ENCODE results near the gene STOML1. TPM values are rescaled to one million over a fixed set of nuclear protein-coding genes. Genes with fewer than 3 reads are reported as not detected.

STOML1 gene
- total and polyA plus RNA-seq, 9 of the 15 experiments (the other 6 are each of a cell fraction or from before 2014, with no cell fraction given), result 0.25 to 9.7 (median 4.6) TPM

DNA sequence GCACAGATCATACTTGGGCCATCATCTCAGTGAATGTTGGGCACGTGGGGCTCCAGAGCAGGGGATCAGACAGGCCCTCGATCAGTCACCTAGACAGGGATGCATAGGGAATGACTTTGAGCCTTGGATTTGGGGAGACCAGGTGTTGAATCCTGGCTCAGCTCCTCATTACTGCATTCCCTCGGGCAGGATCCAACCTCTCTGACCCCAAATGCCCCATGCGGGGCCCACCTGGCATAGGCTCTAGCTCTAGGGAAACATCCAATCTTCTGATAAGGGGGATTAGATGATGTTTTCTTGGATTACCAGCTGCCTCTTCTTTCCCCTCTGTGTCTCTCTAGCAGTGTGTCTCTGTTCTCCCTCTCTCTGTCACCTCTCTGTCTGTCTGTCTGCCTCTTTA lies 43.1 kb downstream of the STOML1 start:
- Histone ChIP-seq H3K4me3 (no peak overlapping the region), H3K79me2 (ENCODE audit: control insufficient read depth, insufficient read depth, low read length) (no peaks in the 10 kb centered on the region), H3K27me3 (ENCODE audit: control insufficient read depth in 2 of 2, insufficient read depth in 2 of 2, low read length in 2 of 2) (peaks cover 5 to 69% of the 10 kb centered on the region in 2 experiments; a peak in 4 of 5 replicates), H3K27ac (ENCODE audit: extremely low read depth, low read depth, low read length) (no peak overlapping the region), H2AFZ (ENCODE audit: low read depth, low read length) (no peak overlapping the region), H3K9ac (ENCODE audit: insufficient read depth in 1 of 2, low read depth in 2 of 2, low read length in 2 of 2) (no peak overlapping the region), H4K20me1 (replicated peaks; ENCODE audit: control insufficient read depth, insufficient read depth, low read length) (peaks cover 22% of the 10 kb centered on the region), H3K9me3 (replicated peaks; ENCODE audit: control insufficient read depth, insufficient read depth, low read depth, low read length) (no peaks in the 10 kb centered on the region), H3K4me2 (ENCODE audit: insufficient read depth, low read length) (no peak overlapping the region), H3K36me3 (ENCODE audit: control insufficient read depth, insufficient read depth, low read length) (no peaks in the 10 kb centered on the region), H3K9me1 (ENCODE audit: control insufficient read depth, insufficient read depth, low read length) (no peaks in the 10 kb centered on the region), H3K4me1 (replicated peaks in 1 of 2; ENCODE audit: control insufficient read depth in 2 of 2, insufficient read depth in 2 of 2, low read length in 2 of 2) (peaks cover 0 to 17% of the 10 kb centered on the region in 2 experiments; a peak in 1 of 5 replicates)
- POLR2A ChIA-PET, result no interaction called here
- no peak for ATAC-seq
- BruUV-seq (replicated peaks), result no TSS peak
- DNase-seq (ENCODE audit: extremely low read depth in 1 of 4, low spot score in 3 of 4), result no peak
- WGBS (ENCODE audit: insufficient coverage, low coverage, missing lambda C conversion rate), result 0% methylated on average over 4 of the region's 4 CpGs
- in situ Hi-C loops (cut with MboI), result no loop called here
- no peak for FAIRE-seq
- intact Hi-C loops (cut with micrococcal nuclease), result no loop called here
- CTCF ChIA-PET (ENCODE audit: low intra/inter-chr PET ratio), result no interaction called here
- no peak for TF ChIP-seq ZNF584 (CRISPR knock-in tag; IDR thresholded peaks at IDR 0.05; ENCODE audit: low read depth)
- TF ChIP-seq KLF16 (IDR thresholded peaks at IDR 0.05), result no peak
- no peak for TF ChIP-seq POLR2A (conservative IDR thresholded peaks at IDR 0.05)
- no peak for TF ChIP-seq NR4A1 (CRISPR knock-in tag; IDR thresholded peaks at IDR 0.05)
- no peak for TF ChIP-seq NR4A1 (tag; IDR thresholded peaks at IDR 0.05)
- TF ChIP-seq ZNF274 (IDR thresholded peaks at IDR 0.05; ENCODE audit: borderline replicate concordance, low read depth, low read length), result no peak
- TF ChIP-seq POLR2AphosphoS5 (IDR thresholded peaks at IDR 0.05; ENCODE audit: control insufficient read depth, insufficient read depth, low read depth, low read length), result no peak
- no peak for TF ChIP-seq ZNF41 (CRISPR knock-in tag; conservative IDR thresholded peaks at IDR 0.05)
- TF ChIP-seq ZNF324 (CRISPR knock-in tag; IDR thresholded peaks at IDR 0.05), result no peak
- TF ChIP-seq MXI1 (IDR thresholded peaks at IDR 0.05; ENCODE audit: low read depth, low read length), result no peak
- TF ChIP-seq, protein P1, sequence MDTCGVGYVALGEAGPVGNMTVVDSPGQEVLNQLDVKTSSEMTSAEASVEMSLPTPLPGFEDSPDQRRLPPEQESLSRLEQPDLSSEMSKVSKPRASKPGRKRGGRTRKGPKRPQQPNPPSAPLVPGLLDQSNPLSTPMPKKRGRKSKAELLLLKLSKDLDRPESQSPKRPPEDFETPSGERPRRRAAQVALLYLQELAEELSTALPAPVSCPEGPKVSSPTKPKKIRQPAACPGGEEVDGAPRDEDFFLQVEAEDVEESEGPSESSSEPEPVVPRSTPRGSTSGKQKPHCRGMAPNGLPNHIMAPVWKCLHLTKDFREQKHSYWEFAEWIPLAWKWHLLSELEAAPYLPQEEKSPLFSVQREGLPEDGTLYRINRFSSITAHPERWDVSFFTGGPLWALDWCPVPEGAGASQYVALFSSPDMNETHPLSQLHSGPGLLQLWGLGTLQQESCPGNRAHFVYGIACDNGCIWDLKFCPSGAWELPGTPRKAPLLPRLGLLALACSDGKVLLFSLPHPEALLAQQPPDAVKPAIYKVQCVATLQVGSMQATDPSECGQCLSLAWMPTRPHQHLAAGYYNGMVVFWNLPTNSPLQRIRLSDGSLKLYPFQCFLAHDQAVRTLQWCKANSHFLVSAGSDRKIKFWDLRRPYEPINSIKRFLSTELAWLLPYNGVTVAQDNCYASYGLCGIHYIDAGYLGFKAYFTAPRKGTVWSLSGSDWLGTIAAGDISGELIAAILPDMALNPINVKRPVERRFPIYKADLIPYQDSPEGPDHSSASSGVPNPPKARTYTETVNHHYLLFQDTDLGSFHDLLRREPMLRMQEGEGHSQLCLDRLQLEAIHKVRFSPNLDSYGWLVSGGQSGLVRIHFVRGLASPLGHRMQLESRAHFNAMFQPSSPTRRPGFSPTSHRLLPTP (IDR thresholded peaks at IDR 0.05; ENCODE audit: borderline replicate concordance, extremely low read depth, insufficient read length), result no peak
- no peak for TF ChIP-seq BCL6 (CRISPR knock-in tag; IDR thresholded peaks at IDR 0.05)
- TF ChIP-seq CBX5 (IDR thresholded peaks at IDR 0.05; ENCODE audit: borderline replicate concordance, low read depth), result no peak
- TF ChIP-seq, protein P2, sequence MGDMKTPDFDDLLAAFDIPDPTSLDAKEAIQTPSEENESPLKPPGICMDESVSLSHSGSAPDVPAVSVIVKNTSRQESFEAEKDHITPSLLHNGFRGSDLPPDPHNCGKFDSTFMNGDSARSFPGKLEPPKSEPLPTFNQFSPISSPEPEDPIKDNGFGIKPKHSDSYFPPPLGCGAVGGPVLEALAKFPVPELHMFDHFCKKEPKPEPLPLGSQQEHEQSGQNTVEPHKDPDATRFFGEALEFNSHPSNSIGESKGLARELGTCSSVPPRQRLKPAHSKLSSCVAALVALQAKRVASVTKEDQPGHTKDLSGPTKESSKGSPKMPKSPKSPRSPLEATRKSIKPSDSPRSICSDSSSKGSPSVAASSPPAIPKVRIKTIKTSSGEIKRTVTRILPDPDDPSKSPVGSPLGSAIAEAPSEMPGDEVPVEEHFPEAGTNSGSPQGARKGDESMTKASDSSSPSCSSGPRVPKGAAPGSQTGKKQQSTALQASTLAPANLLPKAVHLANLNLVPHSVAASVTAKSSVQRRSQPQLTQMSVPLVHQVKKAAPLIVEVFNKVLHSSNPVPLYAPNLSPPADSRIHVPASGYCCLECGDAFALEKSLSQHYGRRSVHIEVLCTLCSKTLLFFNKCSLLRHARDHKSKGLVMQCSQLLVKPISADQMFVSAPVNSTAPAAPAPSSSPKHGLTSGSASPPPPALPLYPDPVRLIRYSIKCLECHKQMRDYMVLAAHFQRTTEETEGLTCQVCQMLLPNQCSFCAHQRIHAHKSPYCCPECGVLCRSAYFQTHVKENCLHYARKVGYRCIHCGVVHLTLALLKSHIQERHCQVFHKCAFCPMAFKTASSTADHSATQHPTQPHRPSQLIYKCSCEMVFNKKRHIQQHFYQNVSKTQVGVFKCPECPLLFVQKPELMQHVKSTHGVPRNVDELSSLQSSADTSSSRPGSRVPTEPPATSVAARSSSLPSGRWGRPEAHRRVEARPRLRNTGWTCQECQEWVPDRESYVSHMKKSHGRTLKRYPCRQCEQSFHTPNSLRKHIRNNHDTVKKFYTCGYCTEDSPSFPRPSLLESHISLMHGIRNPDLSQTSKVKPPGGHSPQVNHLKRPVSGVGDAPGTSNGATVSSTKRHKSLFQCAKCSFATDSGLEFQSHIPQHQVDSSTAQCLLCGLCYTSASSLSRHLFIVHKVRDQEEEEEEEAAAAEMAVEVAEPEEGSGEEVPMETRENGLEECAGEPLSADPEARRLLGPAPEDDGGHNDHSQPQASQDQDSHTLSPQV (IDR thresholded peaks at IDR 0.05), result no peak
- TF ChIP-seq FOXA1 (IDR thresholded peaks at IDR 0.05; ENCODE audit: borderline replicate concordance), result no peak
- TF ChIP-seq HNRNPLL (IDR thresholded peaks at IDR 0.05; ENCODE audit: low read depth, low read length, poor library complexity, severe bottlenecking), result no peak
- TF ChIP-seq BDP1 (IDR thresholded peaks at IDR 0.05; ENCODE audit: insufficient read depth, insufficient read length), result no peak
- TF ChIP-seq ZNF282 (CRISPR knock-in tag; IDR thresholded peaks at IDR 0.05), result no peak
